ENCODE results near the gene SLC13A3. TPM values are rescaled to one million over a fixed set of nuclear protein-coding genes. Genes with fewer than 3 reads are reported as not detected.

Gene SLC13A3
- total RNA-seq: not detected

GRCh38 chr20:46651091-46651962 lies at the start of gene SLC13A3:
SLC13A3 (minus strand) TSS chr20:46651459; CDS start chr20:46651421, 38 bp downstream.
- CTCF ChIA-PET: interaction anchor here (1.5 kb wide), 1 partner anchor 30 kb away, joined by 3 read pairs; no protein-coding TSS in a partner anchor
- H3K9me3 Mint-ChIP-seq: no peaks in the 10 kb centered on the region
- H3K27ac Mint-ChIP-seq: no peak within 1 kb of the TSS
- H3K4me1 Mint-ChIP-seq (ENCODE audit: low read depth): no peaks in the 10 kb centered on the region
- POLR2A ChIA-PET: no interaction called here
- no peak for TF ChIP-seq CTCF (IDR thresholded peaks at IDR 0.05)
- H3K36me3 Mint-ChIP-seq (ENCODE audit: low read depth): no peaks in the 10 kb centered on the region
- no peak for ATAC-seq
- DNase-seq: no peak
- no peak within 1 kb of the TSS for H3K4me3 Mint-ChIP-seq
- H3K27me3 Mint-ChIP-seq: peaks cover 42% of the 10 kb centered on the region
- intact Hi-C loops (cut with micrococcal nuclease): no loop called here

- CTCF ChIA-PET: interaction anchor here (1.2 kb wide), 1 partner anchor 21 kb away, joined by 3 read pairs; no protein-coding TSS in a partner anchor
- DNase-seq (no peak), ATAC-seq (no peak)
- Mint-ChIP-seq H3K9me3 (no peaks in the 10 kb centered on the region), H3K4me1 (ENCODE audit: low read depth) (no peaks in the 10 kb centered on the region), H3K36me3 (ENCODE audit: low read depth) (no peaks in the 10 kb centered on the region), H3K4me3 (no peak overlapping the region), H3K27me3 (peaks cover 19% of the 10 kb centered on the region), H3K27ac (no peak overlapping the region)
- POLR2A ChIA-PET: interaction anchor here (1.4 kb wide), 1 partner anchor 17 kb away, joined by 3 read pairs; no protein-coding TSS in a partner anchor
- intact Hi-C loops (cut with micrococcal nuclease): no loop called here
- TF ChIP-seq CTCF (IDR thresholded peaks at IDR 0.05): no peak
Measured at GRCh38 chr20:46701057-46701456, 49.8 kb upstream of the SLC13A3 start.

GRCh38 chr20:46700481-46700880 lies 49.2 kb upstream of the SLC13A3 start:
- peaks cover 19% of the 10 kb centered on the region for H3K27me3 Mint-ChIP-seq
- TF ChIP-seq CTCF (IDR thresholded peaks at IDR 0.05): no peak
- no peak for ATAC-seq
- ChIA-PET POLR2A (interaction anchor here (1.4 kb wide), 1 partner anchor 18 kb away, joined by 3 read pairs; no protein-coding TSS in a partner anchor), CTCF (interaction anchor here (1.2 kb wide), 1 partner anchor 20 kb away, joined by 3 read pairs; no protein-coding TSS in a partner anchor)
- no peak for DNase-seq
- H3K9me3 Mint-ChIP-seq: no peaks in the 10 kb centered on the region
- intact Hi-C loops (cut with micrococcal nuclease): no loop called here
- no peaks in the 10 kb centered on the region for H3K4me1 Mint-ChIP-seq (ENCODE audit: low read depth)
- no peak overlapping the region for H3K27ac Mint-ChIP-seq
- H3K4me3 Mint-ChIP-seq: no peak overlapping the region
- no peaks in the 10 kb centered on the region for H3K36me3 Mint-ChIP-seq (ENCODE audit: low read depth)

- no peak overlapping the region for H3K4me3 Mint-ChIP-seq
- peak; percentile 55 for TF ChIP-seq CTCF (IDR thresholded peaks at IDR 0.05)
- no peaks in the 10 kb centered on the region for H3K9me3 Mint-ChIP-seq
- ATAC-seq: no peak
- peak; percentile 35 for DNase-seq
- H3K27ac Mint-ChIP-seq: no peak overlapping the region
- H3K36me3 Mint-ChIP-seq (ENCODE audit: low read depth): no peaks in the 10 kb centered on the region
- H3K27me3 Mint-ChIP-seq: peaks cover 19% of the 10 kb centered on the region
- intact Hi-C loops (cut with micrococcal nuclease): no loop called here
- ChIA-PET POLR2A (no interaction called here), CTCF (interaction anchor here (0.7 to 1.4 kb wide), 3 partner anchors 9 to 20 kb away, joined by 3 to 5 read pairs (median 3); no protein-coding TSS in a partner anchor)
- no peaks in the 10 kb centered on the region for H3K4me1 Mint-ChIP-seq (ENCODE audit: low read depth)
Measured at GRCh38 chr20:46699651-46700359, 48.5 kb upstream of the SLC13A3 start.

Data from activated CD8-positive, alpha-beta T cell treated with anti-CD3 and anti-CD28 coated beads for 36 hours (primary cell).